Right lung (tissue), 5 donors: ENCODE results near the gene ASNSD1. TPM values are rescaled to one million over a fixed set of nuclear protein-coding genes. Genes with fewer than 3 reads are reported as not detected.
"Not testable (repeated sequence)": the region's sequence is repeated elsewhere in the genome, so short reads cannot be mapped to it uniquely, and the experiment has no call there.

Experiments used
- DNase-seq, 2 donors: peaks; one replicate each; pipeline ENCODE4 v3.0.0-alpha.2; 2013
- polyA plus RNA-seq, 5 donors: library from polyadenylated mRNA; unstranded; fragments of 120-200 nt; gene quantifications; one replicate each; pipeline versions ENCODE4 v1.2.1 to v1.2.3, GENCODE V29; 2013; ENCODE audit warnings: inconsistent platforms in 1 of 5, low replicate concordance in 1 of 5; ENCODE audit not compliant: insufficient read length in 5 of 5, insufficient read depth in 1 of 5

Gene ASNSD1
- polyA plus RNA-seq, 5 donors: 48.9 to 71.3 (median 64.5) TPM

DNA sequence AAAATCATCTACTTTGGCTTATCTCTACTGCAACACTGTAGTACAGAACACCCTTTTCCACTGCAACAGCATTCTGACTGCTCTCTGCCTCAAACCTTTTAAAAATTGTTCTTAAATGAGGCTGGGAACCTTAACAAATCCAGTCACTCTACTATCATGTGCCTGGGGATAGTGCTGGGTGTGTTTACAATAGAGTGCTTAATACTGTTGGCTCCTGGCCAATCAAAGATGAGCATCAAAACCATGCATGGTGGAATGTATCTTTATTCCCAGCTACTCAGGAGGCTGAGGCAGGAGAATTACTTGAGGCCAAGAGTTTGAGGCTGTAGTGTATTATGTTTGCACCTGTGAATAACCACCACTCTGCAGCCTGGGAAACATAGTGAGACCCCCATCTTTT is 20.6 kb downstream of the ASNSD1 start:
- no peak for DNase-seq

DNA sequence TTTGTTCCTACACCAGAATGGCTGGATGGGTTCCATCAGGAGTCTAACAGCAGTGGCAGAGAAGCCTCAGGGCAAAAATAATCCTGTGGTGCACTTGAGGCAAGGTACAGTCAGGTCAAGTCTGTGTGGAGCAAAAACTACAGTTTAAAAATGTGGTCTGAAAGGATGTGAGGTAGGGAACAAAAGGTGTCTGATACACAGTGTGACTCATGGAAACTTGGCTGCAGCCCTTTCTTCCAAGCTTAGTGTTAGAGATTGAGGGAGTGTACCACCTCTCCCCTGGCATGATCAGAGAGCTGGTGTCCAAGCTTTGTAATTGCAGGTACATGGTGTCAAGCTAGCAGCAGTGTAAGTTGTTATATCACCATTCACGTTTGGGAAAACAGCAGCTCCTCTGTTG is 22.1 kb downstream of the ASNSD1 start:
- no peak for DNase-seq

DNA sequence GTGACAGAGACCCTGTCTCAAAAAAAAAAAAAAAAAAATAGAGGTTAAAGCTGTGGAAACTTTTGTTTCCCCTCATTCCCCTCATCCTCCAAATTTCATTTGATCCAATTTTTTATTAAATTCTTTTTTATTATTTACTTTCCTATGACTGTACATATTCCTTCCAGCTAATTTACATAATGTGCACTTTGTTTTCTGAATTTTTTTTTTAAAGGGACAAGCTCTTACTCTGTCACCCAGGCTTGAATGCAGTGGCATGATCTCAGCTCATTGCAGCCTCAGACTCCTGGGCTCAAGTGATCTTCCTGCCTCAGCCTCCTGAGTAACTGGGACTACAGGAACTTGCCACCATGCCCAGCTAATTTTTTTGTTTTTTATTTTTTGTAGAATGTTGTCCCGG is 23.6 kb downstream of the ASNSD1 start:
- DNase-seq: no peak

DNA sequence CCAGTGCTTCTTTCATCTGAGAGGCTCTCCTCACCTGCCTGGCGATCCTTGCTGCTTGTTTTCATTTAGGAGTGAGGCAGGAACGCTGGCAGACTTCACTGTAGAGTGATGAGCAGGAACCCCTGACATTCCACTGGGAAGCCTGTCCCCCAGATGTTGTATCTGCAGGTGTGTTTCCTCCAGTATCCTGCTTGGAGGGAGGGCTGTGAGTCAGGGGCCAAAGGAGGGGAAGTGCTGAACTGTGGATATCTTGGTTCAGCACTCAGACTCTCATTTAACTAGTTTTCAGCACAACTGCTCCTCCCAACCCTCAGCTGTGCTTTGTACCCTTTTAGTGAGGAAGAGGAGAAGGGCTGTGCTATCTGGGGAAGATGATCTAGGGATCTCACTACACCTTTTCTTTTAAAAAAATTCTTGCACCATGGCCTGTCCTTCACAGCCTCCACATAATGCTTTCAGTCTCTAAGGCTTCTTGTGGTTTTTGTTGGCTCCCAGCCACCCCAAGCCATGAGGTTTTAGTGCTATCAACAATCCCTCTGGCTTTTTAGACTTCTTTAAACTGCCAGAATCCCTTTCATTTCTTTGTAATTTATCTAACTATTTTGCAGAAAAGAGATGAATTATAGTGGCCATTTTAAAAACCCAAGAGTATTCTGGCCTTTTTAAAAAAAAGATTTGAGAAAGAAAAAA is 24.4 kb downstream of the ASNSD1 start:
- DNase-seq: no peak

DNA sequence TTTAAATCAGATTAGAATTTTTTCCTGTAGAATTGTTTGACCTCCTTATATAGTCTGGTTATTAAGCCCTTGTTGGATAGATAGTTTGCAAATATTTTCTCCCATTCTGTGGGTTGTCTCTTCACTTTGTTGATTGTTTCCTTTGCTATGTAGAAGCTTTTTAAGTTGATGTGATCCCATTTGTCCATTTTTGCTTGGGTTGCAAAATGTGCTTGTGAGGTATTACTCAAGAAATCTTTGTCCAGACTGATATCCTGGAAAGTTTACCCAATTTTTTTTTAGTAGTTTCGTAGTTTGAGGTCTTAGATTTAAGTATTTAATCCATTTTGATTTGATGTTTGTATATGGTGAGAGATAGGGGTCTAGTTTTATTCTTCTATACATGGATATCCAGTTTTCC is 26.5 kb downstream of the ASNSD1 start:
- DNase-seq: not testable (repeated sequence)

DNA sequence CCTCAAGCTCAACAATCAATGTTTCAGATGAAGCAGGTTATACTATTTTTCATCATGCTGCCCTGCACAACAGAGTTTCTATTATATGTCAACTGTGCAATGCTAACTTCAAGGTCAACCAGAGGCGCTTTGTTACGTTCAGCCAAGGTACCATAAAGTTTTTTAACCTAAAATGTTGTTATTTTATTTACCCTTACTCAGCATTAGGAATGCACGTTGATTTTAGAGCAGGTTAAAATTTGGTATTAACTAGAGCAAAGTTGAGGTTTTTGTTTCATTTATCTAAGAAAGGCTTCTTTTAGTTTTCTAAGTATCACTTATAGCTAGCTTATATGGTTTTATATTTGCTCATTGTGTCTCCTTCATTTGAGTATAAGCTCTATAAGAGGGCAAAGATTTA is 35.0 kb downstream of the ASNSD1 start:
- no peak for DNase-seq

DNA sequence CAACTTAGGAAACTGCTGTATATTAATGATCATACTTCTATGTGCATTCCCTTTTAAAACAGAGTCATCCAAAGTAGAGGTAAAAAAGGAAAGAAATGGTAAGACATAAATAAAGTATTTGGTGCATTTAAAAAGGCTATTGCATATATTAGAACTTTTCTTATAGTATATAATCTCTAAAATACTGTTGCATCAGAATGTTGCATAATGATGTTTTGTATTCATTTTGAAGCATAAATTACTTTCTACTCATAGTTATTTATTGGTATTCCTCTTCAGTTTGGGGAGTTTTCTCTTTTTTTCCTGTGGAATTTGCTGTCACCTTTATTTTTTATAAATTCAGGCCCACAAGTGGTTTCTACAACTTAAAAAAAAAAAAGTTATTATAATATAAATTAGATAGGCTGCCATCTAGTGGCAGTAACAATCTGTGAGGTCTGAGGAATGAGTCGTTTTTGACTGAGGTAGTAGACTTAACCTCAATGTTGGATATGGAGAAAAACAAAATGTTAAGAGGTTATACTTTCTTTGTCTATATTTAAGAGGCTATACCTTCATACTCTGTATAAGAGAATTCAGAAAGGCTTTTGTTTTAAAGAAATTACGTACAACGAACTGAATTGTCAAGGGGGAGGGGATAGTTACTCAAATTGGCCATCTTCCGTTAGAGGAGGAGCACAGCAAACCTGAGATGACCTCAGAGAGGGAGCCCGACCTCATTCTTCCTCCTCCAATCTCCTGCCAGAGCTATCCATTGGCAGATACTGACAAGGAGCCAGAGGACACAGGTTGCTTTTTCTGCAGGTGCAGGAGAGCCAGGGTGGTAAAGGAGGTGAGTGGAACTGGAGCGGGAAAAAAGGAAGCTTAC is 37.0 kb downstream of the ASNSD1 start:
- peak in 1 of 2 donors; percentile 20 for DNase-seq

DNA sequence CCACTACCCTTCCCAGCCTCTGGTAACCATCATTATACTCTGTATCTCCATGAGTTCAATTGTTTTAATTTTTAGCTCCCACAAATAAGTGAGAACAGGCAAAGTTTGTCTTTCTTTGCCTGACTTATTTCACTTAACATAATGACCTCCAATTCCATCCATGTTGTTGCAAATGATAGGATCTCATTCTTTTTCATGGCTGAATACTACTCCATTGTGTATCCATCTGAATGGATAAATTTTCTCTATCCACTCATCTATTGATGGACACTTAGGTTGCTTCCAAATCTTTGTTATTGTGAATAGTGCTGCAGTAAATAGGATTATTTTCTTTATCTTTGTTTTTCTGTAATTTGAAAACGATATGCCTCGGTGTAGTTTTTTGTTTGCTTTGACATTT is 39.4 kb downstream of the ASNSD1 start:
- DNase-seq: no peak

DNA sequence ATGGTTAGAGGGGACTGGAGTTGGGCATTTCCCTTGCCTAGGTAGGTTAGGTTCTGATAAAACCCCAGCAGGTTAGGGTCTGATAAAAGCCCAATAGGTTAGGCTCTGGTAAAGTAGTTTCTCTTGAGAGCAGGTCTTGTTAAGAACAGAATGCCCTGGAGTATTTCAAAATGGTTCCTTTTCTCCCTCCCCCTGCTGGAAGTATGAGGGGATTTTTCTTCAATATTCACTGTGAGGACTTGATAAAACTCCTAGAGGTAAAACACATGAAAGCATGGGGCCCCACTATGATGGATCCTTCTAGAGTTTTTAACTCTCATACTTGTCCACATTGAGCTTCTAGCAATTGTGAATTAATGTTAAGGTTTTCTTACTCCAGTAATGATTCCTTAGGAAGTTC is 40.8 kb downstream of the ASNSD1 start:
- DNase-seq: no peak

DNA sequence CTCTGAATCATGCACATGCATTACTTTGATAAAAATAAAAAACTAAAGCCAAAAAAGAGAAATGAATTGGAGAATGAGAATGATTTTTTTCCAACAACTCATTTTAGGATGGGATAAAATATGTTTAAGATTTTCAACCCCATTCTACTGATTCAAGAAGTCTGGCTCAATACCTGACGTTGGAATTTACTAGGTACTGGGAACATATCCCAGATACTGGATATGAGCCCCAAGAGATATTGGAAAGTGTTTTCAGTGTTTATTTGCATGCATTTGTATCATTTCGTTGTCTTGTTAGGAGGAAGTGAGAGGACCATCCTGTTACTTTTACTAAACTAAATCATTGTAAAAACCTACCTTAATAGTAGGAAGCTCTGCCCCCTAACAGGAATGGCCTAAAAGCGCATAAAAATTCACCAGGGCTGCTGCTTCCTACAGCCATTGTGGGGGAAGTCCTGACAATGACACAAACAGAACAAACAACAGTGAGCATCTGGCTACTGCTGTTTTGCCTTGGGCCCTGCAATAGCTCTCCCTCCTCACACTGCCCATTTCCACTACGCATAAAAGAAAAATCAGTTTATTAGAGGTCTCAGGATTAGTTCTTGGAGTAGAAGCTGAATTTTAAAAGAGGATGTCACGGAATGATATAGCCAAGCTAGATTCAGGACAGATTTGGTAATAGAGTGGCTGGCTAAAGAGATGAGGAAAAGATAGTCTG is 48.4 kb downstream of the ASNSD1 start:
- DNase-seq: no peak

DNA sequence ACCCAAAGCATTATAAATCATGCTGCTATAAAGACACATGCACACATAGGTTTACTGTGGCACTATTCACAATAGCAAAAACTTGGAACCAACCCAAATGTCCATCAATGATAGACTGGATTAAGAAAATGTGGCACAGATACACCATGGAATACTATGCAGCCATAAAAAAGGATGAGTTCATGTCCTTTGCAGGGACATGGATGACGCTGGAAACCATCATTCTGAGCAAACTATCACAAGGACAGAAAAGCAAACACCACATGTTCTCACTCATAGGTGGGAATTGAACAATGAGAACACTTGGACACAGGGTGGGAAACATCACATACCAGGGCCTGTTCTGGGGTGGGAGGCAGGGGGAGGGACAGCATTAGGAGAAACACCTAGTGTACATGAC is 56.3 kb downstream of the ASNSD1 start:
- DNase-seq: not testable (repeated sequence)

DNA sequence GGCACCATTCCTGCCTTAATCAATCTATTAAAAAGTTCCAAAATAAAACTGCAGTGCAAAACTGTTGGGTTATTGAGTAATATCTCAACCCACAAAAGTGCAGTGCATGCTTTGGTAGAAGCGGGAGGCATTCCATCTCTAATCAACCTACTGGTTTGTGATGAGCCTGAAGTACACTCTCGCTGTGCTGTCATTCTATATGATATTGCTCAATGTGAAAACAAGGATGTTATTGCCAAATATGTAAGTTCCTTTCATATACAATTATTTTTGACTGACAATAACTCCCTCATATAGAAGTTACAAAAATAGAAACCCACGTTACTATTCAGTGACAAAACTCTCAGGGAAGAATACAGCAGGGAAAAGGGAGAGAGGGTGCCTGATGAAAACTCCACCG is 58.3 kb downstream of the ASNSD1 start:
- DNase-seq: no peak

Other genes with a start within 250 kb of the ASNSD1 start
- 10 to 100 TPM; 44.9 to 73.7 (median 58.7) TPM for gene WDR75, start 220.0 kb upstream of the ASNSD1 start, polyA plus RNA-seq
- gene SLC40A1, start 80.7 kb upstream of the ASNSD1 start, polyA plus RNA-seq: 100 to 1,000 TPM; 159 to 249 (median 227) TPM
- gene ANKAR, start 13.2 kb downstream of the ASNSD1 start, polyA plus RNA-seq: 10 to 100 TPM; 10.3 to 26.3 (median 21.1) TPM
- gene OSGEPL1, start 101.3 kb downstream of the ASNSD1 start, polyA plus RNA-seq: 10 to 100 TPM; 18.5 to 30.0 (median 24.0) TPM
- gene ORMDL1, start 122.9 kb downstream of the ASNSD1 start, polyA plus RNA-seq: 100 to 1,000 TPM in 2 of 5 donors, 10 to 100 TPM in 3; 92.4 to 135 (median 98.2) TPM
- 10 to 100 TPM; 39.0 to 61.0 (median 44.8) TPM for gene PMS1, start 123.0 kb downstream of the ASNSD1 start, polyA plus RNA-seq